GM10266 (cell line): ENCODE data around the gene USF3.

Experiments
- DNase-seq: peaks from one replicate; pipeline ENCODE4 v3.0.0; 2012; ENCODE audit errors: extremely low spot score
- TF ChIP-seq, protein P1 (sequence below): IDR thresholded peaks from 2 replicates; pipeline ENCODE4 v1.5.1; 2012; ENCODE audit warnings: mild to moderate bottlenecking, low read depth; ENCODE audit not compliant: control insufficient read depth, insufficient read depth; ENCODE audit errors: missing control alignments

Gene USF3

DNA sequence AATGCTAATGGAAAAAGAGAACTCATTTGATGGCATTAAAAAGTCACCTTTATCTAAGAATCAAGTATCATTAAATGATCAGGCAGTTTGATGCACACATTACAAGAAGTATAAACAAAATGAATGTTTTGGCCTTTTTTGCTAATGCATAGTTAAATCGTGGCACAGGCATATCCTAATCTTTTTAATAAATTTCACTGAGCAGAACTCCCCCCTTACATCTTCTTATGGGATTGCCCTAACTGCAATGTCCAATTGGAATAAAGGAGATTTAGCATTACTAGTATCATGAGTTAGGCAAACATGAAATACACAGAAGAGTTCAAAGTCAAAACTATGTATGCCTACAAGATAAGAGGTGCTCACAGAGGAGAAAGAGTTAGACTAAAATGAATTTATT, 32.7 kb downstream of the USF3 start:
- no peak for DNase-seq
- TF ChIP-seq, protein P1, sequence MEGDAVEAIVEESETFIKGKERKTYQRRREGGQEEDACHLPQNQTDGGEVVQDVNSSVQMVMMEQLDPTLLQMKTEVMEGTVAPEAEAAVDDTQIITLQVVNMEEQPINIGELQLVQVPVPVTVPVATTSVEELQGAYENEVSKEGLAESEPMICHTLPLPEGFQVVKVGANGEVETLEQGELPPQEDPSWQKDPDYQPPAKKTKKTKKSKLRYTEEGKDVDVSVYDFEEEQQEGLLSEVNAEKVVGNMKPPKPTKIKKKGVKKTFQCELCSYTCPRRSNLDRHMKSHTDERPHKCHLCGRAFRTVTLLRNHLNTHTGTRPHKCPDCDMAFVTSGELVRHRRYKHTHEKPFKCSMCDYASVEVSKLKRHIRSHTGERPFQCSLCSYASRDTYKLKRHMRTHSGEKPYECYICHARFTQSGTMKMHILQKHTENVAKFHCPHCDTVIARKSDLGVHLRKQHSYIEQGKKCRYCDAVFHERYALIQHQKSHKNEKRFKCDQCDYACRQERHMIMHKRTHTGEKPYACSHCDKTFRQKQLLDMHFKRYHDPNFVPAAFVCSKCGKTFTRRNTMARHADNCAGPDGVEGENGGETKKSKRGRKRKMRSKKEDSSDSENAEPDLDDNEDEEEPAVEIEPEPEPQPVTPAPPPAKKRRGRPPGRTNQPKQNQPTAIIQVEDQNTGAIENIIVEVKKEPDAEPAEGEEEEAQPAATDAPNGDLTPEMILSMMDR: no peak

DNA sequence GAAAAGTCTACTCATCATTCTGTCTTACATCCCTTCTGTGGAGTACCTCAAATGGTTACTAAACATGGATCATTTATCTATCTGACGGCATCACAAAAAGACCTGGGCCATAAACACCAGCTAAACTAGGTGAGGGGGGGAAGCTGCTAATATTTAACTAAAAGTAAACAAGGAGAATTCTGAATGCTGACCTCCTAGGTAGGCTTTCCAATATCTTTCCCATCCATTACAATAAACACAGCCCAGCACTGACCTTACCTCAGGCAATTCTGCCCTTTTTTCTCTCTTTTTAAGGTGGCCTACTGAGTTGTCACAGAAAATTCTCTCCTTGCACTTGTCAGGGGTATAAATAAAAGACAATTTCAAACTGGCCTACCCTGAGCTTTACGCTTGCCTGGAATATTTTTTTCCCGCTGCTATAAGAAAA, 33.1 kb downstream of the USF3 start:
- DNase-seq: no peak
- TF ChIP-seq, protein P1: no peak

DNA sequence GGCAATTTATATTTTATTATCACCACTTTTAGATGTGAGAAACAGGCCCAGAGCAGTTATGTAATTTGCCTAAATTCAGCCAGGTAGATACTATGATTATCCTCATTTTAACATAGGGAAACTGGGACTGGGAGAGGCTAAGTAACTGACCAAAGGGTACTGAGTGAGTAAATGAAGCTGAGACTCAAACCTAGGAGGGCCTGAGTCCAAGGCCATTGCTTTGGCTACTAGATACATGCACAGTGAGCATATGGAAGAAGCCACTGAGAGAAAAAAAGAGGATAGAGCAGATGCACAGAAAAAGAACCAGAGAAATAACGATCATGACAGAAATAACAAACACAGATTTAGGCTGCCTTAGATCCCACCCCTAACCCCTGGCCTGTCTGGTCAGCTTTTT, 33.6 kb downstream of the USF3 start:
- DNase-seq: no peak
- TF ChIP-seq, protein P1: no peak

DNA sequence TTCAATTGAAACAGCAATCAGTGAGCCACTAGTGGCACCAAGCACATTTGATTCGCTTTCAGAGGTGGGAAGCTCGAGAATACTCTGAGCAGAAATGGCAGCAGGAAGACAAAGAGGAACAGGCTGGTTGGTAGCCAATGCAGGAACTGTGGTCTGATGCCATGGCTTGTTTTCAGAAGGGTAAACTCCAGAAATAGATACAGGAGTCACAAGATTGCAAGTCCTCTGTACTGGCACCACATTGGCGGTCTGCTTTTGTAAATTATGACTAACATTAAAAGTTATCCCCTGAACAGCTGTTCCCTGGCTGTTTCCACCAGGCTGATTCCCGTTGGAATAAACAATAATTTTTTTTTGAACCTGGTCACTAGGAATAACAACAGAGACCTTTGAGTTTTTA, 35.5 kb downstream of the USF3 start:
- no peak for DNase-seq
- TF ChIP-seq, protein P1: no peak

DNA sequence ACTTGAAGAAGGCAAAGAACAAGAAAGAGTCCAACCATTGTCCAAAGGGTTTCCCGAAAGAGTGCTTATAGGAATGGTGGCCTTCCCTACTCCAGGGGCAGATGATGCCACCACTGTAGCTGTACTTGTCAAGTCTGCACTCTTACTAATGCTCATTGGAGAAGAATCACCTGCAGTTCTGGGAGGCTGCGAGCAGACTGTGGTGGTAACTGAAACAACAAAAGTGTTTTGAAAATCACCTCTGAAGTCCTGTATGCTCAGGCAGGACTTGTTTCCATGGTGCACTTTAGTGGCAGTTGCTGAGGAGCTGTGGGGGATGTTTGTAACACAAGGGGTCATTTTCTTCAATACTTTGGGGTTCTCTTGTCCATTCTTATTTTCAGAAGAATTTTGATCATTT, 36.0 kb downstream of the USF3 start:
- DNase-seq: no peak
- TF ChIP-seq, protein P1: no peak

DNA sequence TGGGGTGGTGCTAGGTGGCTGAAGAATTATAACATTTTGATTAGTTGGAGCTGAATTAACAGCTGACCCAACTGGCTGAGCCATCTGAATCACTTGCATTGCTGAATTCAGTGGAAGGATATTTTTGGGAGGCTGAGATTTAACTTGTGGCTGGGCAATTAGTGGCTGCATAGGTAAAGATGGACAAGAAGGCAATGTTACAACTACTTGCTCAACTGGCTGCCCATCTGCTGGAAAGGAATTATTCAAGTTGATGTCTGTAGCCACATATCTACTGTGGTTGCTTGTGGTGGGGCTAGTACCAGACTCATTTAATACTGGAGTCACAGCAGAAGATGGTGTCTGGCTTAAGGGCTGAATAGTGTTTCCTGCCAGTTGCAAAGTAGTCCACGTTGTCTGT, 36.4 kb downstream of the USF3 start:
- TF ChIP-seq, protein P1: no peak
- DNase-seq: no peak

DNA sequence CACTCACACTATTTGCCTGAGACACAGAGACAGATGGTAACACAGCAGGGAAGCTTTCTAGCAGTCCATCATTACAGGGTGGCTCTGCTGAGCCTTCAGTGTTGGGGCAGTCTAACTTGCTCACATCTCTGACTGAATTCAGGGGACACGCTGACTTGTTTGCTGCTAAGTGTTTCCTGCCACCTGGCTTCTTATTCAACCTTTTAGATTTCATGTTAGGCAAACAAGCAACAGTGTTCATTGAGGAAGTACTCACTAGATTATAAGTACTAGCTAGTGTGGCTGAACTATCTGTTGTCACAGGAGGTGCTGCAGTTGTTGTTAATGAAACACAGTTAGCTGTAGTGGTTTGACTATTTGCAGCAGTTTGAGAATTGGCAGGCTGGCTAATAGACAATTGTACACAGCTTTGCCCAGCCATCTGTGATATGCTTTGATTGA, 37.3 kb downstream of the USF3 start:
- no peak for DNase-seq
- TF ChIP-seq, protein P1: no peak
